GM06990 (cell line): ENCODE measurements around the gene CFHR4.
"Not testable (repeated sequence)": the region's sequence is repeated elsewhere in the genome, so short reads cannot be mapped to it uniquely, and the experiment has no call there.

Experiments
- DNase-seq: peaks from one replicate; pipeline ENCODE4 v3.0.0-alpha.2; 2011; ENCODE audit not compliant: insufficient read length; ENCODE audit errors: extremely low read depth
- H3K27me3 ChIP-seq: replicated peaks from 2 replicates; pipeline ENCODE4 v1.6.0; 2011; ENCODE audit warnings: low read length; ENCODE audit not compliant: control insufficient read depth, insufficient read depth
- H3K36me3 ChIP-seq: 2 replicates; pipeline ENCODE4 v1.5.1; 2011; ENCODE audit warnings: low read length; ENCODE audit not compliant: control insufficient read depth, insufficient read depth
- H3K4me3 ChIP-seq: replicated peaks from 2 replicates; pipeline ENCODE4 v1.5.1; 2011; ENCODE audit warnings: low read depth, mild to moderate bottlenecking, control low read depth, low read length
- TF ChIP-seq, protein P1 (sequence below): IDR thresholded peaks from 2 replicates; pipeline ENCODE4 v1.5.1; 2011; ENCODE audit warnings: low read length, control low read depth, mild to moderate bottlenecking, inconsistent platforms; ENCODE audit not compliant: insufficient read depth, poor library complexity, severe bottlenecking

The CFHR4 gene

GRCh38 chr1:196861429-196861828 is 26.4 kb upstream of the CFHR4 start:
- H3K27me3 ChIP-seq = no peaks in the 10 kb centered on the region
- DNase-seq = no peak
- TF ChIP-seq, protein P1, sequence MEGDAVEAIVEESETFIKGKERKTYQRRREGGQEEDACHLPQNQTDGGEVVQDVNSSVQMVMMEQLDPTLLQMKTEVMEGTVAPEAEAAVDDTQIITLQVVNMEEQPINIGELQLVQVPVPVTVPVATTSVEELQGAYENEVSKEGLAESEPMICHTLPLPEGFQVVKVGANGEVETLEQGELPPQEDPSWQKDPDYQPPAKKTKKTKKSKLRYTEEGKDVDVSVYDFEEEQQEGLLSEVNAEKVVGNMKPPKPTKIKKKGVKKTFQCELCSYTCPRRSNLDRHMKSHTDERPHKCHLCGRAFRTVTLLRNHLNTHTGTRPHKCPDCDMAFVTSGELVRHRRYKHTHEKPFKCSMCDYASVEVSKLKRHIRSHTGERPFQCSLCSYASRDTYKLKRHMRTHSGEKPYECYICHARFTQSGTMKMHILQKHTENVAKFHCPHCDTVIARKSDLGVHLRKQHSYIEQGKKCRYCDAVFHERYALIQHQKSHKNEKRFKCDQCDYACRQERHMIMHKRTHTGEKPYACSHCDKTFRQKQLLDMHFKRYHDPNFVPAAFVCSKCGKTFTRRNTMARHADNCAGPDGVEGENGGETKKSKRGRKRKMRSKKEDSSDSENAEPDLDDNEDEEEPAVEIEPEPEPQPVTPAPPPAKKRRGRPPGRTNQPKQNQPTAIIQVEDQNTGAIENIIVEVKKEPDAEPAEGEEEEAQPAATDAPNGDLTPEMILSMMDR = no peak

GRCh38 chr1:196866974-196867373 is 20.9 kb upstream of the CFHR4 start:
- H3K27me3 ChIP-seq = no peaks in the 10 kb centered on the region
- TF ChIP-seq, protein P1 = no peak
- H3K36me3 ChIP-seq = no peaks in the 10 kb centered on the region
- H3K4me3 ChIP-seq = no peak overlapping the region
- DNase-seq = no peak

More at GRCh38 chr1:196861429-196861828, 26.4 kb upstream of the CFHR4 start:
- Histone ChIP-seq H3K4me3 (no peak overlapping the region), H3K36me3 (no peaks in the 10 kb centered on the region)

DNA sequence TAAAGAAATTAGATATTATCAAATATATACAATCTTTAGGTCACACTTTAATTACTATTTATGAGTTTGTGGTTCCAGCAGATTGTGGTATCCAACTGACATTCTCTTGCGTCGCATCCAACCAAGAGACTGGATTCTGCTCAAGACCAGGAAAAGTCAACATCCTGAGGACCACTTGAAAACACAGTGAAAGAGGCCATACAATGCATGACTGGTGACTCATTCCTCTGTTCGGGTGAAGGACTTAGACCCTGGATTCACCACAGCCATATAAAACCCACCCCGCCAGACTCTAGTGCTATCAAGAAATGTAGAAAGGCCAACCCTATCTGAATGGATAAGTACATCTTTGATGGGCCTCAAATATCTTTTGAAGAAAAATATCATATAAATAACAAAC is 14.5 kb upstream of the CFHR4 start:
- no peak overlapping the region for H3K4me3 ChIP-seq
- DNase-seq = no peak
- no peaks in the 10 kb centered on the region for H3K36me3 ChIP-seq
- no peaks in the 10 kb centered on the region for H3K27me3 ChIP-seq
- TF ChIP-seq, protein P1 = no peak

DNA sequence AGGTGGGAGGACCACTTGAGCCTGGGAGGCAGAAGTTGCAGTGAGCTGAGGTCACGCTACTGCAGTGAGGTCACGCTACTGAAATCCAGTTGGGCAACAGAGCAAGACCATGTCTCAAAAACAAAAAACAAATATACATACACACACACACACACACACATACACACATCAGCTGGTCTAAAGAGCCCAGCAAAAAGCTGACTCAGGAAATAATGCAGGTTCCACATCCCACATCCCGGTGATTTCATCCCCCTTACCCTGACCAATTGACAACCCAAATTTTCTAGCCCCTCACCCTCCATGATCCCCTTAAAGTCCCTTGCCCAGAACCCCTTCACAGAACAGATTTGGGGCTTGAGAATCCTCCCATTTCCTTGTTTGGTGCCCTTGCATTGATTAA is 11.9 kb upstream of the CFHR4 start:
- TF ChIP-seq, protein P1 = no peak
- Histone ChIP-seq H3K36me3 (no peaks in the 10 kb centered on the region), H3K4me3 (no peak overlapping the region), H3K27me3 (no peaks in the 10 kb centered on the region)
- DNase-seq = no peak

DNA sequence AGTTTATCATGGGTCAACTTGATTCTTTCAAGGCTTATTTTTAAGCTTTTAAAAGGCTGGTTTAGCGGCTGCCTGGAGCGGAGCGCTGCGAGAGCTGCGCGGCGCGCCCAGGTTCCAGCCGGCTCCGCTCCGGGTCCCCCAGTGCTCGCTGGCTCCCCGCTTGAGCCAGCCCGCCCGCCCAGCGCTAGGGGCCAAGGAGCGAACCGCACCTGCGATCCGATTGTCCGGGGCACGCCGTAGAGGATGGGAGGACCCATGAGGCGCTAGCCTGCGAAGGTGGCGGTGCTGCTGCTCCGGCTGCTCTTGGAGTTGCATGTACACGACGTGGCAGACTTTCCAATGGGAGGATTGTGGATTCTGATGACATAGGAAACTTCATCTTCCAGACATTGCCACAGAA is 9.9 kb upstream of the CFHR4 start:
- no peaks in the 10 kb centered on the region for H3K27me3 ChIP-seq
- H3K4me3 ChIP-seq = no peak overlapping the region
- DNase-seq = no peak
- TF ChIP-seq, protein P1 = no peak
- no peaks in the 10 kb centered on the region for H3K36me3 ChIP-seq

- H3K4me3 ChIP-seq, H3K36me3 ChIP-seq, DNase-seq, H3K27me3 ChIP-seq: not testable (repeated sequence)
These were observed 1.3 kb upstream of the CFHR4 start for GRCh38 chr1:196886560-196886959.
